Tracheal epithelial cell (primary cell): Measurements from ENCODE around the gene C2orf66. TPM values are rescaled to one million over a fixed set of nuclear protein-coding genes. Genes with fewer than 3 reads are reported as not detected.

ENCODE experiments used
- total RNA-seq: library from RNA; depleted of rRNA; stranded (reverse); fragments of >200 nt; gene quantifications from 2 replicates; pipeline ENCODE4 v1.2.1, GENCODE V29; 2014

The C2orf66 gene
- total RNA-seq: 0.24 and 0.43 TPM in 2 replicates

GRCh38 chr2:196809260-196809659 is at the start of gene C2orf66:
TSS of gene C2orf66 (minus strand) at chr2:196809355. CDS start at chr2:196809336, 19 bp downstream.

Other genes with a start within 250 kb of the C2orf66 start
- gene HECW2, start 215.8 kb downstream of the C2orf66 start, total RNA-seq: under 0.01 and 2.2 TPM in 2 replicates
- 0.21 and 4.6 TPM in 2 replicates for gene CCDC150, start 169.6 kb downstream of the C2orf66 start, total RNA-seq
- gene GTF3C3, start 9.7 kb downstream of the C2orf66 start, total RNA-seq: 38.8 and 45.1 TPM in 2 replicates
- gene PGAP1, start 117.4 kb upstream of the C2orf66 start, total RNA-seq: 5.1 and 13.2 TPM in 2 replicates